Measurements from ENCODE around the gene TLE1. TPM values are rescaled to one million over a fixed set of nuclear protein-coding genes. Genes with fewer than 3 reads are reported as not detected.
A peak's percentile ranks its signal among the peaks of the same experiment; 100 is the strongest.
"Not testable (repeated sequence)": the region's sequence is repeated elsewhere in the genome, so short reads cannot be mapped to it uniquely, and the experiment has no call there.

The TLE1 gene
- total RNA-seq, 4 donors from 2014 or later = 18.7 to 54.5 (median 40.2) TPM

DNA sequence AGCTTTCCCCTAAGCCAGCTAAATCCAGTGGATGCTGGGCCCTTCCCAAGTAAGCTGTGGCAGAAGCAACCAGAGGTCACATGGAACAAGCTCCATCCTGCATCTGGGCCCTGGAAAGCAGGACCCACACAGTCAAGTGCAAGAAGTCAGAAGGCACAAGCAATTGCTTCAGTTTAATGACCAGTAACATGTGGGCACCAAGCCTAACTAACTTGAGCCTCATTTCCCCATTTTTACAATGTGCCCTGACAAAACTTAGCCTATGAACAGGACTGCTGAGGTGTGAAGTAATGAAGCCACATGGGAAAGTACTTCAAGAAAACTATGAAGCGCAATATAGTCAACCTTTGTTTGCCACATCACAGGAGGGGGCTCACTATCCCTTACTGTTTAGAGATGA, 90.5 kb downstream of the TLE1 start:
- Histone ChIP-seq H3K4me3 (no peak overlapping the region), H3K4me1 (no peaks in the 10 kb centered on the region), H3K27me3 (no peaks in the 10 kb centered on the region), H3K36me3 (peaks cover 0 to 8% (median 0%) of the 10 kb centered on the region in 3 donors), H3K27ac (peak overlapping the region in 1 of 4 donors; percentile 38), H3K9me3 (no peaks in the 10 kb centered on the region)
- TF ChIP-seq CTCF (IDR thresholded peaks at IDR 0.05) (no peak), POLR2A (IDR thresholded peaks at IDR 0.05) (no peak)
- DNase-seq = no peak

- Histone ChIP-seq H3K4me1 (peaks cover 0 to 3% (median 0%) of the 10 kb centered on the region in 4 donors), H3K27ac (peak overlapping the region in 1 of 4 donors; percentile 38), H3K9me3 (no peaks in the 10 kb centered on the region), H3K4me3 (no peak overlapping the region), H3K27me3 (no peaks in the 10 kb centered on the region), H3K36me3 (peaks cover 0 to 8% (median 0%) of the 10 kb centered on the region in 3 donors)
- no peak for TF ChIP-seq POLR2A (IDR thresholded peaks at IDR 0.05)
- TF ChIP-seq CTCF (IDR thresholded peaks at IDR 0.05) = no peak
- DNase-seq = no peak
Observed at GRCh38 chr9:81598123-81598497, 91.2 kb downstream of the TLE1 start.

DNA sequence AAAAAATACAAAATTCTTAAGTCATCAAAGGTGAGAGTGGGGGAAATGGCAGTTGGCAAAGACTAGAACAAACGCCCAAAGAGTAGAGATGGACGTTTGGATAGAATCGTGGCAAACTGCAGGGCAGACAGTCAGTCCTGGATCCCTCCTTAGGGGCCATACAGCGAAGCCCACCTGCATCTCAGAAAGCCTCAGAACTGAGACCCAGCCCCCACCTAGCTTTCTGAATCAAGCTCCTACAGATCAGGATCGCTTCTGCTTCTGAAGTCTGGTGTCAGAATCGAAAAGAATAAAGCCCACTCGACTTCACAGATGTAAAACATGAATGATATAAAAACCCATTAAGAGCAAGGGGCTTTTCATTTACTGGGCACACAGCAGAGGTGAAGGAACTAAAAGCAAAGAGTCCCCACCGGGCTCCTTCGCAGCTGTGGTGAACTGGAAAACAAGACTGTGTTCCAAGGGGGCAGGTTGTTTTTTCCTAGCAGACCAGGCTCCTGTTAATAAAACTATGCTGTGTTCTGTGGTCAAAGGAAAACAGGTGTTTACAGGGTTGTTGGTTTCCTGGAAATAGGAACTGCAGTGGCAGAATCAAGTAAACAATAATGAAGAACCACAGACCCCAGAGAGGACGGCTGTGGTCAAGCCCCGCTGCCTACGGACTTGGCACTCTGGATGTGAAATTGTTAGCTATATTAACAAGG, 91.8 kb downstream of the TLE1 start:
- Histone ChIP-seq H3K4me1 (peaks cover 0 to 6% (median 0%) of the 10 kb centered on the region in 4 donors), H3K4me3 (no peak overlapping the region), H3K36me3 (peaks cover 0 to 11% (median 0%) of the 10 kb centered on the region in 3 donors), H3K9me3 (no peaks in the 10 kb centered on the region), H3K27ac (peak overlapping the region in 1 of 4 donors; percentile 38), H3K27me3 (no peaks in the 10 kb centered on the region)
- DNase-seq = no peak
- no peak for TF ChIP-seq POLR2A (IDR thresholded peaks at IDR 0.05)
- no peak for TF ChIP-seq CTCF (IDR thresholded peaks at IDR 0.05)

DNA sequence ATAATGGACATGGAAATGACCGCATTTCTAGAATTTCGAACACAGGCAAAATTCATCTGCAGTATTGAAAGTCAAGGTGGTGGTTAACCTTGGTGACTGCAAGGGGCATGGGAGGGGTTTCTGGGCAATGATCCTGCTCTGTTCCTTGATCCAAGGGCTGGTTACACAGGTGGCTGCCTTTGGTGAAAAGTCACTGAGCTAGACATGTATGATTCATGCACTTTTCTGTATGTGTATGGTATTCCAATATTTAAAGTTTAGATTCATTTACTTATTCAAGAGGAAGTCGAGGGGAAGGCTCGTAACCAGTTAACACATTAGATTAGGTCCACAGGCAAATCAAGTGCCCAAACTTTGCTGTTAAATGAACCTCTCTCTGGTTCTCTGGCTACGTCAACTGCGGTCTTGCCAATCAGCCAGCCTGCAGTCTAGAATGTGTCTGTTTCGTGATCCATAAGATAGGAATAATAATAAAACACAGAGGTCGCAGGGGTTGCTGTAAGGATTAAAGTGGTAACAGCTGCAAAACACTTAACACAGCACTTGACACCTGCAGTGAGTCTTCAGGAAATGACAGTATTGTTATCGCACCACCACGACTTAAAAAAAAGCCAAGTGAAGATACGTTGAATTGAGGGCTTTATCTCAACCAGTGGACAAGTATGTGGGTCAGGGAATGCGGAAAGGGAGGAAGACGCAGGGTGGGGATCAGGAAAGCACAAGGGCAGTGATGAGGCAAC, 92.5 kb downstream of the TLE1 start:
- Histone ChIP-seq H3K27ac (no peak overlapping the region), H3K4me1 (peaks cover 0 to 14% (median 0%) of the 10 kb centered on the region in 4 donors), H3K4me3 (no peak overlapping the region), H3K36me3 (peaks cover 0 to 10% (median 0%) of the 10 kb centered on the region in 3 donors), H3K27me3 (no peaks in the 10 kb centered on the region), H3K9me3 (no peaks in the 10 kb centered on the region)
- TF ChIP-seq POLR2A (IDR thresholded peaks at IDR 0.05) (no peak), CTCF (IDR thresholded peaks at IDR 0.05) (no peak)
- no peak for DNase-seq

GRCh38 chr9:81595887-81596543, 93.3 kb downstream of the TLE1 start:
- DNase-seq = no peak
- no peak for TF ChIP-seq POLR2A (IDR thresholded peaks at IDR 0.05)
- TF ChIP-seq CTCF (IDR thresholded peaks at IDR 0.05) = no peak
- Histone ChIP-seq H3K27me3 (no peaks in the 10 kb centered on the region), H3K4me1 (peaks cover 0 to 16% (median 0%) of the 10 kb centered on the region in 4 donors), H3K4me3 (no peak overlapping the region), H3K36me3 (peaks cover 0 to 9% (median 0%) of the 10 kb centered on the region in 3 donors), H3K27ac (no peak overlapping the region), H3K9me3 (no peaks in the 10 kb centered on the region)

DNA sequence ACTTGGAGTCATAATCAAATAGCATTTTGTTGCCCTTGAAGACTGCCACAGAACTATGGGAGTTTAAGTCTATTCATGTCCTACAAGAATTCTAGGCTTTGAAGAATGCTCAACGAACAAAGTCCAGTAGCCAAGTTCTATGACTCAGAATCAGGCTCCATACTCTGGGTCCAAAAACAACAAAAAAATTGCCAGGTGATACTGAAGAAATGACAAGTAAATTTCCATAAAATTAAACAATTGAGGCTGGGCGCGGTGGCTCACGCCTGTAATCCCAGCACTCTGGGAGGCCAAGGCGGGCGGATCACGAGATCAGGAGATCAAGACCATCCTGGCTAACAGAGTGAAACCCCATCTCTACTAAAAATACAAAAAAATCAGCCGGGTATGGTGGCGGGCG, 94.1 kb downstream of the TLE1 start:
- peaks cover 0 to 12% (median 0%) of the 10 kb centered on the region in 3 donors for H3K36me3 ChIP-seq
- H3K4me3 ChIP-seq, H3K27ac ChIP-seq, H3K27me3 ChIP-seq, DNase-seq, H3K9me3 ChIP-seq: not testable (repeated sequence)
- peaks cover 0 to 16% (median 0%) of the 10 kb centered on the region in 4 donors for H3K4me1 ChIP-seq

Measured in Peyer's patch (tissue), 4 donors.